ENCODE results near the gene POC1A.

GRCh38 chr3:52140769-52141168 is 13.5 kb downstream of the POC1A start:
- TF ChIP-seq CTCF (IDR thresholded peaks at IDR 0.05; ENCODE audit: low read depth, low read length, poor library complexity, severe bottlenecking) (no peak), EZH2phosphoT487 (IDR thresholded peaks at IDR 0.05; ENCODE audit: borderline replicate concordance, low read length) (no peak)
